ENCODE results near the gene TRIM9.

Gene TRIM9

DNA sequence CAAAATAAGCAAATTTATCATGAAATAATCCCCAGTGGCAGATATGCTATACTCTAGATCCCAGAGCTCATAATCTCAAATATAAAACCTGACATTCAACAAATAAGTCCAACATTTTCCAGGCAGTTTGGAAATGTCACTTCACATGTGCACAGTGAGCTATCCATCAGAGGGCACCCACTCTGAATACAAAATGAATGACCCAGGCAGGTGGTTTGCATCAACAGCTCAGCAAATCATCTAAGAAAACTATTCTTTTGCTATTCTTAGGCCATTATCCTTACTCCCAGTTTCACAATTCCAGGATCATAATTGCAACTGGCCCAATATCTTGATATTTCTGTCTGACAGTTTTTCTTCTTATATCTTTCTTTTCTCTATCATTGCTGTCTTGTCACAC lies 38.5 kb downstream of the TRIM9 start:
- DNase-seq: no peak

DNA sequence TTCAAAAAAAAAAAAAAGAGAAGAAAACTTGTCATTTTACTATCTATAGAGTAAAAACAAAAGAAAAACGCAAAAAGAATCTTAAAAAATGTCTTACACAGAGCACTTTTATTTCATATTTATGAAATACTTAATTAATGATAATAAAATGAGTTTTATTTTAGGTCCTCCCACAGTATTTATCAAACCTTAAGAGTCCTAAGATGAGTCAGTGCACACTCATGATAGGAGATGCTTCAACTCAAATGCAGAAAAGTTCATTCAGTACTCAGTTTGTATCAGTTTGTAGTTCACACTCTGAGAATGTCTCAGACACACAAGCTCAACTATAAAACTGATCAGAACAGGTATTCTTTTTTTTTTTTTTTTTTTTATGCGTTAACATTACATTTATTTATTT lies 41.7 kb downstream of the TRIM9 start:
- DNase-seq: no peak

DNA sequence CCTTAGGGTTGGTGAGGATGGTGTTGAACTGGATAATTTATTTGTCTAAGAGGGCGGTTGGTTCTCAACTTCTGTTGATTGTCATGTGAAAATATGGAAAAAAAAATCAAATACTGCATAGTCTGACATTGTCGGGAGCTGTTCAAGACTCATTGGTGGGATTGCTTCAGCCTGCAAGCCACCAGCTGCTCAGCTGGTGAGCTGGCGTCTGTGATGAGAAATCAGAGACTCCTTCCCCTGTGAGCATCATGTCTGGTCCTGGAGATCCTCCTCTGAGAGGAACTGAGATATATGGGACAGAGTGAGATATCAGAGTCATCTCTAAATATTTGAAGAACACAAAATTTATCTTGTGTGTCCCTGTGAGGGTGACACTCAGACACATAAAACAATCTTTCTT lies 49.9 kb downstream of the TRIM9 start:
- DNase-seq: no peak

DNA sequence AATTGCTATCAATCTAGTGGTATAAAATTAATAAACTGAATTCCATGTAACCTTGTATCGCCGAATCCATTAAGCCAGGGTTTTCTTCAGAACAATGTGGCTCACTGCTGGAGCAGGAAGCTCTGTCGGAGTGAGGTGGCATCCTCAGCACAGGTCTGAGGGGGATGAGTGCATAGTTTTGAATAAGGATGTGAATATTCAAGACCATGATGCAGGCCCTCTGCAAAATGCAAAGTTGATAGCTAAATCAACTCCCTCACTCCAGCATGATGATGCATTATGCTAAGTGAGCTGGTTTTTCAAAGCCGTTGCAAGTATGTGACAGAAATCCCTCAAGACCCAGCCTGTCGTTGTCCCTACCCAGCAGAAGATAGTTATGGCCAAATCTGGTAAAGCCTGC lies 53.0 kb downstream of the TRIM9 start:
- no peak for DNase-seq

DNA sequence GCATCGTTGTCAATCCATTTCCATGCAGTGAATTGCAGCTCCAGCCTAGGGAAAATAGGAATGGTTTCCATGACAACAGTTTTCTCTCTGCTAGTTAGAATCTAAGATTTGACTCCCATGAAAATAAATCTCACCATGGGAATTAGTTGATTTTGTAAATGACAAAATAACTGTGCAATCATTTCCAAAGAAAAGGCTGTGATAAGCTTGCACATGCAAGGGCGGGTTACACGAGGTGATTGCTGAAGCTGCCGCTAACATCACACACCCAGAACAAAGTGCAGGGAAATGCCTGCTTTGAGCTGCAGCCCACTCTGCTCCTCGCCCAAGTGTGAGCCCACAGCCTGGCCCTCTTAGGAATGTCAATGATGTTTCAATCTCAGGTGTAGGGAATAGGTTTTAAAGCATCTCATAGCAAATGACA lies 53.8 kb downstream of the TRIM9 start:
- no peak for DNase-seq

DNA sequence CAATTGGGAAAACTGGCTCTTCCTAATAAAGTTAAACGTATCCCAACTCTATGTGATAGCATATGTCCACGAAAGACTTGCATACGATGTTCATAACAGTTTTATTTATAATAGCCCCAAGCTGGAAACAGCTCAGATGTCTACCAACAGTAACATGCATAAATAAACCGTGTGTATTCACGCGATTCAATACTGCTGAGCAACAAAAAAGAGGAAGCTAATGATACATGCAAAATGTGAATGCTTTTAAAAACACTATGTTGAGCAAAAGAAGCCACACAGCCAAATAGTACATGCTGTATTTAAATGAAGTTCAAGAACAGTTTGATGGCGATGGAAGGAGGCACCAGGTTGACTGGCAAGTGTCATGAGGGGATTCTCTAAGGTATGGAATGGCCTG lies 55.7 kb downstream of the TRIM9 start:
- DNase-seq: no peak

DNA sequence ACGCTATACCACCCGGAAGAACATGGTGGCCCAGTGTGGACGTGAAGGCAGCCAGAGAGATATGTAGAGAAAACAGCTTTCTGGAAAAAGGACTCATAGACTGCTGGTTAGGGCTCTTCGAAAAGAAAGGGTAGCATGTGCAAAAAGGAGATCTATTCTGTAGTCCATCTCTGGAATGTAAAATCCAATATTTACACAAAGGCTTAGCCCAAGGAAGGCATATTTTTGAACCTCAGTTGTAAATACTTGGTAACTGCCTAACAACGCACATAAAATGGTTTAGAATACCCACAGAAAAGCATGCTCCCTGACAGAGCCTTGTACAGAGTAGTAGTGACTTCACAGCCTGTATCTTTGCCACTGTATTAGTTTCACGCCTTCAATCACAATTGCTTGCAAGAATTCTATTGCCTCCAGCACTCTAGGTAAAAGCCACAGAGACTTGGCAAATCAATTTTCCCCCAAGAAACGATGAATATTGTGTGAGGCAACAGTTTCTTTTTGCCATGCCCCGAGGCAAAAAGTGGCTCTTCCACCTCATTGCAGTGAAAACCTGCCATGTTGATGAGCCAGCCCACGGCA lies 59.2 kb downstream of the TRIM9 start:
- DNase-seq: no peak

DNA sequence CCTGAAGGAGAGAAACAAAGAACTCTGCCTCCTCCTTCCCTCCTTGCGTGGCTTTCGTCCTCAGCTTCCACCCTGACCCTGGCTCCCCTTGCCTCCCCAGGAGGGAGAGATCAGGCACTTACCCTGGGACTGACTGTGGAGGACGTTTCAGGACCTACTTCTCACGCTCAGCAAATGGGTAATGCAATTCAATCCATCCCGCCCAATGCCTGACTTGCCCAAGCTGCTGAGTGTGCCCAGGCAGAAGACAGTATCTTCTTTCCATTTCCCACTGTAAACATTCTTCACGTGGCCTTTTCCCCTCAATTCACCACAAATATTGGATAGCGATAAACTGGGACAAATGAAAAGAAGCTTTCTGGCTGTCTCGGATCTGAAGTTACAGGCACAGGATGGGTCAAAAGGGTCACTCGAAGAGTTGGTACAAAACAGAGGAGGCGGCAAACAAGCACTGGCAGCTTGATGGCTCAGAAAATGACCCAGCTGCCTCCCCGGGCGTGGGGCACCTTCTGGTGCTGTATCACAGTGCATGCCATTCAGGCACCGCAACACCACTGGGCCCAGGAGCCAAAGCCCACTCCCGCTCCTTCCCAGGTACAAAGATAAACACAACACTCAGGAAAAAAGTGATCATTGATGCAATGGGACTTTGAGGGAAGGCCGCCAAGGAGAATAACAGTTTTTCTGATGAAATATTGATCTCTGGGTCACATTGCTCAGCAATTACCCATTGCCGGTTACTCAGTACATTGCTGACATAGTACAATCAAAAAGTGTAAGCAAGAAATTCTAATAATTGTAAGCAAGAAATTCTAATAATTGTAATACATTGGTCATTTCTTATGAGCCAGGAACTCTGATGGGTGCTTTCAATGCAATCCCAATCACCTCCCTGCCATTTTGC lies 65.8 kb downstream of the TRIM9 start:
- DNase-seq: no peak

DNA sequence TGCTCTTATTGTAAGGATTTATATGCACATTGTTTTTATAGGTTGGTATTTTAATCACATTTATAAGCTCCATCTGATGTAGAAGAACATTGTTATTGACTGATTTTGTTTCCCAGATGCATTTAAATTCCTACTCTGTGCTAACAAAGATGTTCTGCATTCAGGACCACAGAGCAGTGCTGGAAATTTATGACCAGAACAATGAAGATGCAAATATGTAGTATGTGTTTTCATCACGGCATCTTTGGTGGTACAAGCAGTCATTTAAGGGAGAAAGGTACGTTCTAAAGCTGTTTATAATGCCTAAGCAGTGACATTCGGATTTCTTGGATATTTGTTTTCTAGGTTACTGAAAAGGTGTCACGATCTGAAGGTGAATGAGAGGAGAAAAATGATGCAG lies 66.5 kb downstream of the TRIM9 start:
- DNase-seq: no peak

DNA sequence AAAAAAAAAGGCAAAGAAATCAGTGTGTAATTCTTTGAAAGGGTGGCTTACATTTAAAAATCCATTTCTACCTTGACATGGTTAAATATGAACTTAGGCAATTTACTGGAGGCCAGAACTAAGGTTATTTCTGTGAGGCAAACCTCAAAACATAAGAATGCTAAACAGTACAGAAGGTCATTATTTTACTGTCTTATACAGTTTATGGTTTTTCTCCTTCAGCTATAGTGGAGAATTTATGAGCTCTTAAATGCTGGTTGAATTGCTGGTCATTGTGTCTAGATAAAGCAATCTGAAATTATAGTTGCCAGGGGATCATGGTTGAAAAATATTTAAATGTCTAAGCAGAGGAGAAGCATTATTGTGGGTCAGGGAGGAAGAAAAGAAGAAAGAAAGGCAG lies 70.5 kb downstream of the TRIM9 start:
- DNase-seq: no peak

DNA sequence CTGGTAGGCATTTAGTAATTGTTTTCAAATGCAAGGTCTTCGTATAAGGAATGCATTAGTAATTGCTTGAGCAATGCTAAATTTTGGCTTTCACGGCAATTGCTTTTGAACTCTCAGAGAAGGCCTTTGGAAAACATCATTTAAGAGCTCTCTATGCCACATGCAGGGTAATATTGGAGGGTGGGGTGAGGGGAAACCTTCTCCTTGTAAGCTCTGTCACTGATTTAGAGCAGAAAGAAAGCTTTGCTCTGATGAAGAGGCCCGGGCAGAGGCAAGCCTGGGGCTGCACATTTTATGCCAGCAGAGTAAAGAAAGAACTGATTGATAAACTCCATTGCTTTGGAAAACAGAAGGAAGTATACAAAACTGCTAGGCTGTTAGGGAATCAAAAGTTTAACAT lies 70.9 kb downstream of the TRIM9 start:
- DNase-seq: no peak

DNA sequence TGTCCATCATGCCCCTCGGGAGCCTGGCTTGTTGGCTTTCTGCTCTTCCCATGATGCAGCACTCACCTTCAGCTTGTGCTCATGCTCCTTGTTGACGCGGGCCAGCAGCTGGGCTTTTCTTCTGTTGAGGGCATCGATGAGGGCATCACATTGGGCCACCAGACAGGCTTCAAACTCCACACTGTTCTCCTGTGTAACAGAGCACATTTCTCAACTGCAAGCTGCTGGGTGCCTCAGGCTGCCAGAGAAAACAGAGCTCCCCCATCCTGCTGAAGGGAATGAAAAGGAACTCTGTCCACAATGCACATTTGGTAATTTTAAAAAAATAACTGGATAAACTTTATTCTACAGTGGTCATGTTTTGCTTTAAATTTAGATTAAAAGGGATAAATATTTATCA lies 72.1 kb downstream of the TRIM9 start:
- no peak for DNase-seq

DNA sequence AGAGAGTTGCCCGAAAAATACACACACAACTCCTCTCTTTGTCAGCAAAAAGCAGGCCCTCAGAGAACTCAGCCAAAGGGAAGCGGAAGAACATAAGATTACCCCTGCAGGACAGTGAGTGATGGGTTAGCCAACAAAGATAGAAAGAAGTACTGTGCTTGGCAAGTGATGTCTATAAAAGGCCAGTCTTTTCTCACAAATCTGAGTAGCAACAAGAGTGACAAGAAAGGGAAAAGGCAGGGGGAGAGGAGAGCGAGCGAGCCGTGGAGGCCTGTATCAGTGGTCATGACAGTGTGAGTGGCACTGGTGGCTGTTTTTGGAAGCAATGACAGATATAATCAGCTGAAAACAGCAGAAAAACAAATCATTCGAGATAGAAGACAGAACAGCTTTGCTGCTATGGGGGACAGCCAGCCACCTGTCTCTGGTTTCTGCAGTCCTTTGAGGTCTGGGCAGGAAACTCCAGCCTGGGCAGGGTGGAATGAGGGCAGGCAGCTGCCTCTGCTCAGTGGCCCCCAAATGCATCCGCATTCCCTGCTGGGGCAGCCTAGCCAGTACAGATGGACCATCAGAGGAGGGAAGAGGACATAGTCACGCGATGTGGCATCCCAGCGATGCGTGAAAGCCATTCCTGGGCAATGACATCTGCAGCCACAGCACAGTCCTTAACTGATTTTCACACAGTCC lies 74.7 kb downstream of the TRIM9 start:
- DNase-seq: no peak

DNA sequence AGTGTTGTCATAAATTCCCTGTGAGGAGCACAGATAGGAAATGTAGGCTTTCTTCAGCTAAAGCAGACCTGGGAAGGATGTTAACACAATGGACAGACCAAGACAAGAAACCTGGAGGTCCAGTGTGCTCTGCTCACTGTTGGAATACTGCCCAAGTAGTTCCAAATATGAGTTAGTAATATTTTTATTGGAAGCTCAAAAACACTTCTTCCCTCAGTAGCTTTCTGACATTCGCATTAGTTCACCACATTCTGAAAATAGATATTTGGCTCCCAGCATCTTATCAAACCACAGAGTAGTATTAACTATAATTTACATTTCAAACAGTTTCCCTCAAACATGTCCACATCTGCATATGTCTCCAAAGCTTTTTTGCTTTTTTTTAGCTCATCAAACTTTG lies 75.8 kb downstream of the TRIM9 start:
- DNase-seq: no peak

DNA sequence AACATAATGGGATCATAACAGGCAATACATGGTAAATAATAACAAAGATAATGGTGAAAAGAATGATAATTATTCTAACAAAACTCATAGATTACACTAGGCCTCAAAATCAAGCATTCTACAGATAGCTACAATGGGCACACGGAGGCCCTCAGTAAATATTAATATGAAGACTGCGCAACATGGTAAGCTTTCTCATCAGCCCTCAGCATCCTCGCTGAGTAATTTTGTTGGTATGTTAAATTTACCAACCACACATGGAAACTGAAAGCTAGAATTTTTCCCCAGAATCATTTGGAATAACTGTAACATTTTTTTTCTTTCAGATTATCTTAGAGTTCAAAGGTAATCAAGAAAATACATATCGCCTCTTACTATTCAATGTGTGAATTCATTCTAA lies 76.4 kb downstream of the TRIM9 start:
- DNase-seq: no peak

DNA sequence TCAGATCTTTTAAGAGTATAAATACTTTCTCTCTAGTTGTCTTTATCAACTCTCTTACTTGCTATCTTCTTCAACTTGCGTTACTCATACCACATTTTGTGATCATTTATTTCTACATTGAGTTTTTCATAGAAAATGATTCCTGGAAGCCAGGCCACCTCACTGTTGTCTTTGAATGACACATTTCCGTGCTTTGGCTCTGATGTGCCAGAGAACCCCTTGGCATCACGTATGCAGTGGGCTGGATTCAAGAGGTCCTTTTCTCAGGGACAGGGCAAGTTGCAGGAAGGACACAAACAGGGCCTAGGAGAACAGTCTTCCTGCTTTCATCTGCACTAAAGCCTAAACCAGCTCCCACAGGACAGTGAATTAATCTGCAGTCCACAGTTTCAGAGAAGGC lies 80.3 kb downstream of the TRIM9 start:
- no peak for DNase-seq

DNA sequence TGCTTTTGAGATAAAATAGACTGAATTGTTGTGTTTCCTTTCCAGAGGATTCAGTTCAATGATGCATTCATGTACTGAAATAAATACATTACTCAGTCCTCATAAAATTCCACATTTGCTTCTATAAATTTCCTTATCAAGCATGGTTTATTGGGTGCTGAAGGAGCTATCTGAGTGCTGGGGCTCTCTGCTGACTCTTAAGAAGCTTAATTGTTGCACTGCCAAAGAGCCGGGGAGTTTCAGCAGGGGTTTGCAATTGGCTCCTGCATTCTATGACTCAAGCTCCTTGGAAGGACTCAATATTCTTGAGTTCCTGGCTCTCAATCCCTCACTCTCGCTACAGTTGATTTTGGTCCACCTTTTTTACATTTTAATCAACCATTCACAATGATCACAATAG lies 80.8 kb downstream of the TRIM9 start:
- no peak for DNase-seq

DNA sequence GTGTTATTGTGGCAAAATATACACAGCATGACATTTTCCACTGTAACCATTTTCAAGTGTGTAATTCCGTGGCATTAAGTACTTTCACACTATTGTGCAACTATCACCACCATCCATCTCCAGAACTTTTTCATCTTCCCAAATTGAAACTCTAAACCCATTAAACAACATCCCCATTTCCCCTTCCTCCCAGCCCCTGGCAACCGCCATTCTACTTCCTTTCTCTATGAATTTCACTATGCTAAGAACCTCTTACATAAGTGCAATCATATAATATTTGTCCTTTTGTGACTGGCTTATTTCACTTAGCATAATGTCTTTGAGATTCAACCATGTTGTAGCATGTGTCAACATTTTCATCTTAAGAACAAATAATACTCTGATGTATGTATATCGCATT lies 82.8 kb downstream of the TRIM9 start:
- DNase-seq: no peak

DNA sequence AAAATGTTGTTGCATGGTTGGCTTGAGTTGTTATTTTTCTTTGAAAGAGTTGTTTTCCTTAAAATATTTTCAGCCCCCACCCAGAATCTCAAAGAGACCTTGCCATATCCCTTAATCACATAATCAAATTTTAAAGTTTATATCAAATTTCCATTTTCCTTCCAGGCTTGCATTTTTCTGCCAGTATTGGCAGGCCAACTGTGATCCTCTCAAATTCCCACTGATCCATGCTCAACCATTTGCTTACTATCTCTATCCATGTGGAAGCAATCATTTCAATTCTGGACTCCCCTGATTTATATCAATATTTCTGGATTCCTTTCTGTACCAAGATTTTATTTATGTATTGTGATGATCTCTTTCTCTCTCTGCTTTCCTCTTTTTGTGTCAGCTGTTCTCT lies 86.5 kb downstream of the TRIM9 start:
- no peak for DNase-seq

DNA sequence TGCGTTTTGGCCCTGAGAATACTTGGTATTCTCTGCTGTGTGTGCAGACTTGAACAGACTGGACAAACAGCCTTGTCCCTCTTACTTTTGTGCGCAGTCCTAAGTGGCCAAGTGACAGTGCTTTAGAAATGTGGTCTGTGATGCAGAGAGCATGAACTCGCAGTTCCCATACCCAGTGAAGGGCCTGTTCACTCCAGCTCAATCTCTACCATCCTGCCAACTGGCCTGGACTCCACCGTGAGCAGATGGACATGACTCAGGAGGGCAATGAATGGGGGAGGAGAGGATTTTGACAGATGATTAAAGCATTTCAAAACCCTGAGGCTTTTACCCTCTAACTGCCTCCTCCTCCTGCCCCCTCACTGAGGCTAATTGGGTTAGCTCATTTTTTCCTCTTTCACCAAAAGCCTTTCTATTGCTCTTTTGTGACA lies 88.1 kb downstream of the TRIM9 start:
- no peak for DNase-seq

DNA sequence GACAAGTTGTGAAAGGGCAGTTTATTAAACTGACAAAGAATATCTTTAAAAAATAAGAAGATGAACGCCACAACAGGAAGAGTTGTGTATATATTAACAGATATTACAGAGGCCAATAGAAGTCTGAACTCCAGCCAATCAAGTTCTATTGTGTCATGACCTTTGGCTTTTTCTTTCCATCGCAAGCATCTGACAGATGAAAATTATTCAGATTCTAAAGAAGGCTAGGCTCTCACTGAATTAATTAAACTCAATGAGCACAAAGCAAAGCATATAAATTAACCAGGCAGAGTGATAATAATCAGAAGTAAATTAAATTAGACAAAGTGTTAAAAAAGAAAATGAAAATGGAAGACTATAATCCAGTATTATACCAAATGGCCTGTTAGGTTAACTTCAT lies 88.6 kb downstream of the TRIM9 start:
- DNase-seq: no peak

DNA sequence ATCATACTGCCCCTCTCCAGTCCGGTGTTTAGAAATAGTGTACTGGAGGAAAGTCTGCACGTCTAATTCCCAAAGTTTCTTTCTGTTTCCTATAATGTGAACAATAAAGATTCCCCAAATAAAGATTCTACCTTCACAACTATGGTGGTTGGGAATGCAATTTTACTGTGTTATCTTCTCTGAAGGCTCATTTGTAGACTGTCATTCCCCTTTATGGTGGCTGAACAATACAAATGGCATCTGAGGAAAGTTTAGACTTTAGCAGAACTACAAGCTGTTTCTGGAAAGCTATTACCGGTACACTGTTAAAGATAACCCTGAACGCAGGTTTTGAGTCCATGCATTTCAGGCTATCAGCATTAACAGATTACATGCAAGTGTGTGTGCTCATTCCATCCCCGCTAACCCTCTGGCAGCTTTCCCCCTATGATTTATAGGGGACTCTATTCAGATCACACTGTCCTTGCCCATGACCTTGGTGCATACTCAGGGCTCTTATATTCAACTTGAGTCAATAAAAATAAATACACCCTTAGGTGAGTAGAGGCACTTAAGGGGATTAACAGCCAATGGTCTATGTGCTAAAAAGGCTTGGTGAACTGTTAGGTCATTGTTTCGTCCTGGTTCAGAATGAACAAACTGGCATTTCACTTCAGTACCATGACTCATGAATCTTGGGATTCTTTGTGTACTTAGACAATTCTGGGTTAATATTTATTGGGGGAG lies 89.9 kb downstream of the TRIM9 start:
- no peak for DNase-seq

DNA sequence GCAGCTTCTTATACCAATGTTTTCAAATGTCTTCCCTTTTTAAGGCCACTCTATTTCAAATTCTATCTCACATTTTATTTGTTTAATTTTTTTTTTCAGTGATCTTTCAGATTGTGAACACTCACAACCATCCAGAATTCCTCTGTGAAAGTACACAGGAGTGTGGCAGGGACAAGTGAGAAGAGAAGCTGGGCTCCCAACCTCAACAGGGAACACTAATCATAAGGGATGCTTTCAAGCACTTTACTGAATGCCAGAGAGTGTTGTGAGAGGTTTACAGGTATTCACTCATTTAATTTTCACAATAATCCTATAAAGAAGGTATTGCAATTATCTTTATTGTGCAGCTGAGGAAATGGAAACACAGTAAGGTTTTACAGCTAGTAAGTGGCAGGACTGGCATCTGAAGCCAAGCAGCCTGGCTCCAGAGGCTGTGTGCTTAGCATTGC lies 90.5 kb downstream of the TRIM9 start:
- DNase-seq: no peak

All from activated CD4-positive, alpha-beta T cell treated with anti-CD3 and anti-CD28 coated beads, Interleukin-2, amount 50 U/mL, for 16 hours (primary cell).